ENCODE data around the gene COPS8. TPM values are rescaled to one million over a fixed set of nuclear protein-coding genes. Genes with fewer than 3 reads are reported as not detected.
A peak's percentile ranks its signal among the peaks of the same experiment; 100 is the strongest.

COPS8 gene
- polyA plus RNA-seq, 3 donors: 81.0 to 88.0 (median 81.6) TPM

DNA sequence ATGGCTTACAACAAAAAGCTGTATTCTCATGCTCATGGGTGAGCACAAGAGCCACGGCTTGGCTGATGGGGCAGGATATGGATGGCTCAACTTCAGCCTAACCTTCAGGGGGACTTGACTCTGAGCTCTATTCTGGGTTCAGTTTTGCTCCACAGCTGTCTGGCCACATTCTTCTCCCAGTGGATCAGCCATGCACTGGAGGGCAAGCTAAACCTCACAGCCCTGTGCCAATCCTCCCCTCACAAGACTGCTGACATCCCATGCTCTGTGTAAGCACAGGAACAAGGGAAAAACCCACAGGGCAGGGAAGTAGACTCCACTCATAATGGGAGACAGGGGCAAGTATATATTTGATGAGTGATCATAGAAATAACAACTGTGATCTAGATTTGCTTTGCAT lies 35.6 kb downstream of the COPS8 start:
- DNase-seq (ENCODE audit: extremely low read depth in 1 of 11, low read depth in 9 of 11, low spot score in 4 of 11): no peak

DNA sequence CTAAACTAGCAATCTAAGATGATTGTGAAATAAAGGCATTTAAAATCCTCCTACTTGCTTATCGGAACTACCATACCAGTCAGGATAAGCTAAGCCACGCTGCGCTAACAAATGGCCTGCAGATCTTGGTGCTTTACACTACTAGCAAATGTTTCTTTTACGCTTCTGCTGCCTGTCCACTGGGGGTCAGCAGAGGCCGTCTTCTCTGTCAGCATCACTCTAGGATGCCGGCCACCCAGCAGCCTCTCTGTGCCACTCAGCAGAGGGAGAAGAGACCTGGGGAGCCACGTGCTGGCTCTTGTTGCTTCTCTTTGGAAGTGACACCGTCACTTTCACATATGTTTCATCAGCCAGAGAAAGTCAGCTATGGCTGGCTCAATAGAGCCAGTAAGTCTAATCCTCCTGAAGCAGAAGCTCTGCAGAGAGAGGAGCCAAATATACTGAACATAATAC lies 36.6 kb downstream of the COPS8 start:
- DNase-seq (ENCODE audit: extremely low read depth in 1 of 11, low read depth in 9 of 11, low spot score in 4 of 11): no peak

- DNase-seq (ENCODE audit: extremely low read depth in 1 of 11, low read depth in 9 of 11, low spot score in 4 of 11): no peak
Measured at GRCh38 chr2:237124820-237125219, 39.1 kb downstream of the COPS8 start.

- DNase-seq (ENCODE audit: extremely low read depth in 1 of 11, low read depth in 9 of 11, low spot score in 4 of 11): no peak
Measured at GRCh38 chr2:237125967-237126366, 40.3 kb downstream of the COPS8 start.

DNA sequence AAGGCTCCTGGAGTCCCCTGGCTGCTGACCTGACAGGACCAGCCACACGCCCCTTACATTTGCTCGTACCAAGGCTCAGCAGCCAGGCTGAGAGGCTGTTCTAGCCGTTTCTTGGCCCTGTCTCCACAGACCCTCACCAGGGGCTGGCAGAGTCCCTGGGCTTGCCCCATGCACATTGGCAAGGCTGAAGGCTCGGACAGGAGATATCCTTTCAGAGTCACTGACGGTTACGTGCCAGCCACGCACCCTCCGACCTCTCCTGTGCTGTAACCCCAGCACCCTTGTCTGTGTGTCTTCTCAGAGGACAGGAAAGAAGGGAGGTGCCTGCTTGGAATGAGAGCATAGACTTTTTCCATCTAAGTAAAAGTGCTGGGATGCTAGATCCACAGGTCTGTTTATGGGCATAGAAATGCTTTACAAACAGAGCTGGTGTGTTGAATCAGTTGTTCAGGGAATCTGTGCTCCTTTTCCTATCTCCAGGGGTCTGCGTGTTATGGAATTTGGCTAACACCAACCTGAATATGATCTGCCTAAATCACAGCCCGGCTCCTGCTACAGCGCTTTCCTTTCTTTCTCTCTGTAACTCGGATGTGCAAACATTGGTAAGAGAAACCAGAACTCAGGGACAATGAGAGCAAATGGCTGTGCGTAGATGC lies 41.0 kb downstream of the COPS8 start:
- no peak for DNase-seq (ENCODE audit: extremely low read depth in 1 of 11, low read depth in 9 of 11, low spot score in 4 of 11)

DNA sequence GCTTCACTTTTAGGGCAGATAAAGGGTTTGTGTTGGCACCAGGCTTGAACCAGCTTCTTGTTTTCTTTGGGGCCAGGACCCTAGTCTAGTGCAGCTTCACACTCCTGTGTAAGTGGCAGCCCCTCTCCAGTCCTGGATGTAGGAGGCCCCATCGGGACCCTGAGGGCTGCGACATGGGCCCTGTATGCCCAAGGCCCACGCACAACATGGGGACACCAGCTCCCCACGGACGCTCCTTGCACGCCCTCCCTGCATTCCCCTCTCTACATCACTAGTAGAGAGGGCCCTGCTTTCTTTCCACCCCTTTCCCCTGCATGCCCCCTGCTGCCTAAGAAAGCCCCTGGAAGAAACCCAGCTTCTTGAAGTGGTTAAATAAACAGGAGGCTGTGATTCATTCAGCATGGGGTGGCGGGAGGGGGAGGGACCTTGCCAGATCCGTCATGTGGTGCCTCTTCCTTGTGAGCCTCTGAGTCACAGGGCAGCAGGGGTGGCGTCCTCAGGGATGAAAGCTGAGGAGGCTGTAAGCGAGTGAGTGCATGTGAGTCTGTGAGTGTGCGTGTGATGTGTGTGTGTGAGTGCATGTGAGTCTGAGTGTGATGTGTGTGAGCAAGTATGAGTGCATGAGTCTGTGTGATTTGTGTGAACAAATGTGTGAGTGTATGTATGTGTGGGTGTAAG lies 42.5 kb downstream of the COPS8 start:
- peak in 9 of 11 donors; percentile 12 to 51 (median 33) for DNase-seq (ENCODE audit: extremely low read depth in 1 of 11, low read depth in 9 of 11, low spot score in 4 of 11)

DNA sequence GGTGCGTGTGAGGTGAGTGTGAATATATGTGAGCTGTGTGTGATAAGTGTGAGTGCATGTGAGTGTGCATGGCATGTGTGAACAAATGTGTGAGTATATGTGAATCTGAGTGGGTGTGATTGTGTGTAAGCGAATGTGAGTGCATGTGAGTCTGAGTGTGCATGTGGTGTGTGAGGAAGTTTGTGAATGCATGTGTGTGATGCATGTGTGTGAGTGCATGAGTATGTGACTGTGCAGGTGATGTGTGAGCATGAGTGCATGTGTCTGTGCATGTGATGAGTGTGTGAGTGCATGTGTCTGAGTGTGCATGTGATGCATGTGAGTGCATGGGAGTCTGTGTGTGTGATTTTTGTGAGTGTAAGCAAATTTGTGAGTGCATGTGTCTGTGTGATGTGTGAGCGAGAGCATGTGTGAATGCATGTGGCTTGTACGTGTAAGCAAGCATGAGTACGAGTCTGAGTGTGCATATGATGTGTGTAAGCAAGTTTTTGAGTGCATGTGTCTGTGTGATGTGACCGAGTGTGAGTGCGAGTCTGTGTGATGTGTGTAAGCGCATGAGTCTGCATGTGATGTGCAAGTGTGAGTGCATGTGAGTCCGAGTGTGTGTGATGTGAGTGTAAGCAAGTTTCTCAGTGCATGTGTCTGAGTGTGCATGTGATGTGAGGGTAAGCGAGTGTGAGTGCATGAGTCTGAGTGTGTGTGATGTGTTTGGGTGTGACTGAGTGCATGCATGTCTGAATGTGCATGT lies 43.3 kb downstream of the COPS8 start:
- no peak for DNase-seq (ENCODE audit: extremely low read depth in 1 of 11, low read depth in 9 of 11, low spot score in 4 of 11)

DNA sequence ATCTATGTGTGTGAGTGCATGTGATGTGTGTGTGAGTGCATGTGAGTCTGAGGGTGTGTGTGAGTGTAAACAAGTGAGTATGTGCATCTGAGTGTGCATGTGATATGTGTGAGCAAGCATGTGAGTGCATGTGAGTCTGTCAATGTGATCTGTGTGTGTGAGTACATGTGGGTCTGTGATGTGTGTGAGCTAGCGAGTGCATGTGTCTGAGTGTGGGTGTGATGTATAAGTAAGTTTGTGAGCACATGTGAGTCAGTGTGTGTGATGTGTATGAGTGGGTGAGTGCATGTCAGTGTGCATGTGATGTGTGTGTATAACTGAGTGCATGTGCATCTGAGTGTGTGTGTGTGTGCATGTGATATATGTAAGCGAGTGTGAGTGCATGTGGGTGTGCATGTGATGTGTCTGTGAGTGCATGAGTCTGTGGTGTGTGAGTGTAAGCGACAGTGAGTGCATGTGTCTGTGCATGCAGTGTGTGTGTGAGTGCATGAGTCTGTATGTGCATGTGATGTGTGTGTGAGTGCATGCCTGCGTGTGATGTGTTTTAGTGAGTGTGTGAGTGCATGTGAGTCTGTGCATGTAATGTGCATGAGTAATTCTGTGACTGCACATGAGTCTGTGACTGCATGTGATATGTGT lies 44.1 kb downstream of the COPS8 start:
- no peak for DNase-seq (ENCODE audit: extremely low read depth in 1 of 11, low read depth in 9 of 11, low spot score in 4 of 11)

DNA sequence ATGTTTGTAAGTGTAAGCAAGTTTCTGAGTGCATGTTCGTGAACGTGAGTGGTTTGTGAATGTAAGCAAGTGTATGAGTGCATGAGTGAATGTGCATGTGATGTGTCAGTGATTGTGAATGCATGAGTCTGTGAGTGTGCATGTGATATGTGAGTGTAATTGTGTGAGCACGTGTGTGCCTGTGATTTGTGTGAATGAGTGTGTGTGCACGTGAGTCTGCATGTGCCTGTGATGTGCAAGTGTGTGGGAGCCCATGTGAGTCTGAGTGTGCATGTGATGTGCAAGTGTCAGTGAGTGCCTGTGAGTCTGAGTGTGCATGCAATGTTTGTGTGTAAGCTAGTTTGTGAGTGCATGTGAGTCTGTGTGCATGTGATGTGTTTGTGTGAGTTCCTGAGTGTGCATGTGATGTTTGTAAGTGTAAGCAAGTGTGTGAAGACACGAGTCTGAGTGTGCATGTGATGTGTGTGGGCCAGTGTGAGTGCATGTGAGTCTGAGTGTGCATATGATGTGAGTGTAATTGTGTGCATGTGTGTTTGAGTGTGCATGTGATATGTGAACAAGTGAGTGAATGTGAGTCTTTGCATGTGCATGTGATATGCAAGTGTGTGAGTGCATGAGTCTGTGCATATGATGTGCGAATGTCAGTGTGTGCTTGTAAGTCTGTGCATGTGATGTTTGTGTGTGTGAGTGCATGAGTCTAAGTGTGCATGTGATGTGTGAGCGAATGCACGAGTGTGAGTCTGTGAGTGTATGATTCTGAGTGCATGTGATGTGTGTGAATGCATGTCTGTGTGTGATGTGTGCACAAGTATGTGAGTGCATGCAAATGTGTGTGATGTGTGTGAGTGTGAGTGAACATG lies 45.1 kb downstream of the COPS8 start:
- no peak for DNase-seq (ENCODE audit: extremely low read depth in 1 of 11, low read depth in 9 of 11, low spot score in 4 of 11)

DNA sequence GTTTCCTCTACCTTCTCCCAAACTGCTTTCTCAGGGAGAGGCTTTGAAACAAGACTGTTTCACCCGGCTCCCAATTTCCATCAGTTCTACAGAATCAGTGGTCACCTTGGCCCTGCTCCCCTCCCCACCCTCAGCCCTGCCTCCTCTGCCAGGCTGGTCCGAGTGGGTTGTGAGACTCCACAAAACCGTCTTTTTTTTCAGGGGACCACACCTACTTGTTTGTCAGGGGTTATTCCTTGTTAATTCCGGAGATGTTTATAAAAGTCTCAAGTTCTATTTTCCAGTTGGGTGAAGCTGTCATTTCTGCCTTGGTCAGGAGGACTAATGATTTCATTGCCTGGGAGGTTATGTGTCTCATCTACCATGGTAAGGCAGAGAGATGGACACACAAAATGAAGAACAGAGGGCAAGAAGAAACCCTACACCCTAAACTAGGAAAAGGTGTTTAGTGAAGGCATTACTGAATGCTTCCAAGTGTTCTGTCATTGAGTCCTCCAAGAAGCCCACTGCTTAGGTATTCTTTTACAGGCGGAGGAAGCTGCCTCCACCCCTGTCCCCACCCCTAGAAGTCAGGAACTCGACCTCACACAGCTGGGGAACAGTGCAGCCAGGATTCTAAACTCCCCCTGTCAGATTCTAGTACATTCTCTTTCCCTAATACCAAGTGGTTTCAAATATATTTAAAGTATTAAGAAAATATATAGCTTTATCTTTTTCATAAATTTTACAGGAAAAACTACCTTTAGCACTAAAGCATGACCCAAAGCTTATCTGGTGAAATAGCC lies 46.3 kb downstream of the COPS8 start:
- DNase-seq (ENCODE audit: extremely low read depth in 1 of 11, low read depth in 9 of 11, low spot score in 4 of 11): no peak

DNA sequence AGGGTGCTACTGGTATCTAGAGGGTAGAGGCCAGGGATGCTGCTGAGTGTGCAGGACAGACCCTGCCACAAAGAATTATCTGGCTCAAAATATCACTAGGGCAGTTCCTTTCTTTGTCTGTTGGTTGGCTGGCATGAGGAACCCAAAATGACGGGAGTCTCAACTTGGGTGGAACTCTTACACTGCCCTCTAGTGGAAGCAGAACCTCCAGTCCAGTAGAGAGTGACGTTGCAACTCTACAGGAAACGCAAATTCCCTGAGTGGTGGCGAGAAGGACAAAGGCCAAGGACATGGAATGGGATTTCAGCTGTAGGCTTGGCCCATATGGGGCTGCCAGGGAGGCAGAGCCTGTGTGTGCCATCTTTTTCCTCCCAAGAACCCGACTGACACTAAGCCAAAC lies 47.1 kb downstream of the COPS8 start:
- no peak for DNase-seq (ENCODE audit: extremely low read depth in 1 of 11, low read depth in 9 of 11, low spot score in 4 of 11)

GRCh38 chr2:237134321-237135230 lies 48.9 kb downstream of the COPS8 start:
- DNase-seq (ENCODE audit: extremely low read depth in 1 of 11, low read depth in 9 of 11, low spot score in 4 of 11): no peak

GRCh38 chr2:237136824-237137223 lies 51.1 kb downstream of the COPS8 start:
- no peak for DNase-seq (ENCODE audit: extremely low read depth in 1 of 11, low read depth in 9 of 11, low spot score in 4 of 11)

DNA sequence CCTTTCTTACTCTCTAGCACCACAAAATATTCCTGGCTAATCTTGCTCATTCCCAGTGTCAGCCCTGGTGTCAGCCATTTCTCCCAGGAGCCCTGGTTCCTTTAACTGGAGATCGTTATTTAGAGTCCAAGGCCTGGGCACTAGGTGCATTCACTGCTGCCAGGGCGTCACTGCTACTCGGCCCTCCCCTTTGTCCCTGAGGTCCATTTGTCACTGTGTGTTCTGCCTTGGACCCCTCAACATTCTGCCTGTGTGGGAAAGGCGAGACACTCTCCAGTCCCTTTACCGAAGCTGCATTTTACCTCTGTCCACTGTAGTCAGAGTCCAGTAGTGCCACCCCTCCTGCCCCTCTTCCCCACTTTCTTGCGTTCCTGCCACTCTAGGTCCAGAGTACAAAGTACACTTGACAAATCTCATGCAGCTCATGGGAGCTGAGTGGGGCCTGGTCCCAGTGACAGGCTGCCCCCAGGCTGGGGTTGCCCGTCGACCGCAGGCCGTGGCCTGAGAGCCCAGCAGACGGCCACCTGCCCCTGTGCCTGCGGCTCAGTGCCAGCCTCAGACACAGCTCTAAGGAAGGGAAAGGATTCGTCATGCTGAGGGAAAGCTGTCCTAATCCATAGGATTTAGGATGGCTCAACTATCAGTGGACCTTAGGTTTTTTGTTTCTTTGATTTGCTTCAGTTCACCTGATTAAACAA lies 52.1 kb downstream of the COPS8 start:
- no peak for DNase-seq (ENCODE audit: extremely low read depth in 1 of 11, low read depth in 9 of 11, low spot score in 4 of 11)

DNA sequence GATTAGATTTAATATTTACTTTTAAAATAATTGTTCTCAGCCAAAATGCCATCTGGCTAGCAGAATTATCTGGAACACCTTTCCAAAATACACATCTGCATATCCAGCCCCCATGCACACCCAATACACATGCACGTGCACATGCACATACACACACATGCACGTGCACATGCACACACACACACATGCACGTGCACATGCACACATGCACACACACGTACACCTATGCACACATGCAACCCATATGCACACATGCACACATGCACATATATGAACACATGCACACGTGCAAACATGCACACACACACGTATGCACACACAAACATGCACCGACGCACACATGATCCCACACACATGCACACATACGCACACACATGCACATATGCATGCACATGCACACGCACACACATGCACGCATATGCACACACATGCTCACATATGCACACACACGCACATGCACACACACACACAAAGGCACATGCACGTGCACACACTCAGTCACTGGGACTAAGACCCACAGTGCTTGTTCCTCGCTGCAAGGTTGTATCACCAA lies 53.5 kb downstream of the COPS8 start:
- DNase-seq (ENCODE audit: extremely low read depth in 1 of 11, low read depth in 9 of 11, low spot score in 4 of 11): no peak

DNA sequence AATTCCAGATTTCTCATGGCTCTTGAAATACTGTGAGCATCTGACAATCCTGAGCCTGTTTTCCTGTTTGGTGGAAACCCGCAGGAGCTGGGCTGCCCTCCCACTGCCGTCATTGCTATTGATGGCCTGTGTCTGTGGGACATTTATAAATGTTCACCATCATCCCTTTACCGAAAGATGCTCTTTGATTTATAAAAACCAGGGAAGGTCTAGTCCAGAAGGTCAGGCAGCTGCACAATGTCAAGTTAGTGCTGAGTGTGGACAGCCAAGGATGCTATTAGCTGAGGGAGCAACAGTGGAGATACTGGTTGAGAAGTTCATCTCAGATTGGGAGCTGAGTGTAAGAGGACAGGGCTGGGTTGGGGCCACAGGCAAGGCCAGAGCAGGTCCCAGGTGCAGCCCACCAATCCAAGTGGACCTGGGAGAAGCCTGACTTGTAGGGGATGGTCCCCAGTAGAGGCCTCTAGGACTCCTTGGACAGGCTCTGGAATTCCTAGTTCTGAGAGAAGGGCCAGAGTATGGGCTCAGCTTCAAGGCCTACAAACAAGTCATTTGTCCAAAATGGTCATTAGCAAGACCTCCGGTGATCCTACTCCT lies 55.1 kb downstream of the COPS8 start:
- DNase-seq (ENCODE audit: extremely low read depth in 1 of 11, low read depth in 9 of 11, low spot score in 4 of 11): no peak
